Omental fat pad (tissue), 4 donors: ENCODE measurements around the gene SLC9A9. TPM values are rescaled to one million over a fixed set of nuclear protein-coding genes. Genes with fewer than 3 reads are reported as not detected.

Experiments
- ATAC-seq: fragments of 150-250 bp; one replicate; pipeline ENCODE4 v1.9.1; 2016; ENCODE audit warnings: mild to moderate bottlenecking, moderate library complexity; ENCODE audit not compliant: low FRiP score
- DNase-seq: peaks from one replicate; pipeline ENCODE4 v3.0.0-alpha.2; 2019; ENCODE audit warnings: low spot score
- total RNA-seq, 4 donors: library from RNA; depleted of rRNA; stranded (reverse); fragments of >200 nt; gene quantifications; one replicate each; pipeline ENCODE4 v1.1.0, GENCODE V29; 2016
- TF ChIP-seq, protein P1 (sequence below), 3 donors: fragments of 450-650 bp; IDR thresholded peaks; one replicate each; pipeline ENCODE4 v1.5.1; 2016 to 2017; ENCODE audit warnings: antibody characterized with exemption in 3 of 3, mild to moderate bottlenecking in 3 of 3, moderate library complexity in 2 of 3

Gene SLC9A9
- total RNA-seq, 4 donors from 2014 or later: 15.5 to 39.6 (median 26.9) TPM

DNA sequence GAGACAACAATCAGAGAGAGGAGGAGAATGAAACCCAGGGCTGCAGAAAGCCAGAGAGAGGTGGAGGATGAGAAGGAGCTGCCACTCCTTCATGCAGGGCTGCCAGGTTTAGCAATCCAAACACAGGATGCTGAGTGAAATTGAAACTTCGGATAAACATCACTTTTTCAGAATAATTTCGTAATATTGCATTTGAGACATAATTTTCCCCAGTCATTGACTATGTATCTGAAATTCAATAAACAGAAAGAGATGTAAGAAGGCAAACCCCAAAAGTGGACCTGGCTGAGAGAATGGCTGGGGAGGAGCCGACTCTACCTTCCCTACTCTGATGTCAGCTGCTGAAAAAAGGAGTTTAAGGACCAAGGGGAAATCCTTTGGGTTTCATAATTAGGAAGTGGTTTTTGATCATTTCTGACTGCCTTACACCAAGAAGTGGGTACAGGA is 33.8 kb downstream of the SLC9A9 start:
- DNase-seq: no peak
- peak; percentile 80 for ATAC-seq
- TF ChIP-seq, protein P1, sequence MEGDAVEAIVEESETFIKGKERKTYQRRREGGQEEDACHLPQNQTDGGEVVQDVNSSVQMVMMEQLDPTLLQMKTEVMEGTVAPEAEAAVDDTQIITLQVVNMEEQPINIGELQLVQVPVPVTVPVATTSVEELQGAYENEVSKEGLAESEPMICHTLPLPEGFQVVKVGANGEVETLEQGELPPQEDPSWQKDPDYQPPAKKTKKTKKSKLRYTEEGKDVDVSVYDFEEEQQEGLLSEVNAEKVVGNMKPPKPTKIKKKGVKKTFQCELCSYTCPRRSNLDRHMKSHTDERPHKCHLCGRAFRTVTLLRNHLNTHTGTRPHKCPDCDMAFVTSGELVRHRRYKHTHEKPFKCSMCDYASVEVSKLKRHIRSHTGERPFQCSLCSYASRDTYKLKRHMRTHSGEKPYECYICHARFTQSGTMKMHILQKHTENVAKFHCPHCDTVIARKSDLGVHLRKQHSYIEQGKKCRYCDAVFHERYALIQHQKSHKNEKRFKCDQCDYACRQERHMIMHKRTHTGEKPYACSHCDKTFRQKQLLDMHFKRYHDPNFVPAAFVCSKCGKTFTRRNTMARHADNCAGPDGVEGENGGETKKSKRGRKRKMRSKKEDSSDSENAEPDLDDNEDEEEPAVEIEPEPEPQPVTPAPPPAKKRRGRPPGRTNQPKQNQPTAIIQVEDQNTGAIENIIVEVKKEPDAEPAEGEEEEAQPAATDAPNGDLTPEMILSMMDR (IDR thresholded peaks at IDR 0.05): no peak

DNA sequence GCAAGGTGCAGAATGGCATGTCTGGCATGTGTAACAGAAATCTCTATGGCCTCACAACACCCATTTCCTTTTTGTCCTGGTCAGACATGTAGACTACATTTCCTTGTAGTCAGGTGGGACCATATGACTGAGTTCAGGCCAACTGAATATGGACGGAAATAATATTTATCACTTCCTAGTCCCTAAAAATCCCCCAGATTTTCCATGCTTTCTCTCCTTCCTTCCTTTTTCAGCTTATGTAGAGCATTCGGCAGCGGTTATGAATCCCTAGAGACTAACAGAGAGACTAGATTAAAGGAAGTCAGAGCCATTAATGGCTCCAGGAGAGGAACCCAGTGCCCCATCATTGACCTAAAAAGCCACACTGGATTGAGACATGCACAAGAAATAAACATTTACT is 35.8 kb downstream of the SLC9A9 start:
- TF ChIP-seq, protein P1 (IDR thresholded peaks at IDR 0.05): no peak
- DNase-seq: no peak
- ATAC-seq: no peak

DNA sequence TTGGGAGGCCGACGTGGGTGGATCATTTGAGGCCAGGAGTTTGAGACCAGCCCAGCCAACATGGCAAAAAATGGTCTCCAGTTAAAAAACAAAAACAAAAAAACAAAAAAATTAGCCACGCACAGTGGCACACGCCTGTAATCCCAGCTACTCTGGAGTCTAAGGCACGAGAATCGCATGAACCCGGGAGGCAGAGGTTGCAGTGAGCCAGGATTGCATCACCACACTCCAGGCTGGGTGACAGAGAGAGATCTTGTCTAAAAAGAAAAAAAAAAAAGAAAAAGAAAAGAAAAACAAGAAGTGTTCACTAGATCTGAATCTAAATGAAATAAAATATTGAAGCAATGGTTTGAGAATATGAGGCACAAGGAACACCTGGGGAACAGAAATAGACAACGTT is 36.7 kb downstream of the SLC9A9 start:
- DNase-seq: no peak

DNA sequence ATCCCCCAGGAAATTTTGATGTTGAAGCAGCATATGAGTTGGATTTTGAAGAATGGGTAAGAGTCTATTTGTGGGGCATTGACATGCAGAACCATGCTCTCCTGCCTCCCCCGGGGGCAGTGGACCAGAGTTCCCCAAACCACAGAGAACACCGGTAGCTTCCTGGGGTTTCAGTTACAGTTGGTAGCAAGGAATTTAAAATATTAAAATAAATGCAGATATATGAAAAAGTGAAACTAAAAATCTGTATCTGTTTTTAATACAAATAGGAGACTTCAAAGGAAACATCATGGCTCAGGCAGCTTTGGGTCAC is 37.4 kb downstream of the SLC9A9 start:
- no peak for ATAC-seq
- no peak for DNase-seq
- TF ChIP-seq, protein P1 (IDR thresholded peaks at IDR 0.05): no peak

More for the DNA sequence above, 36.7 kb downstream of the SLC9A9 start:
- TF ChIP-seq, protein P1 (IDR thresholded peaks at IDR 0.05): no peak
- no peak for ATAC-seq

DNA sequence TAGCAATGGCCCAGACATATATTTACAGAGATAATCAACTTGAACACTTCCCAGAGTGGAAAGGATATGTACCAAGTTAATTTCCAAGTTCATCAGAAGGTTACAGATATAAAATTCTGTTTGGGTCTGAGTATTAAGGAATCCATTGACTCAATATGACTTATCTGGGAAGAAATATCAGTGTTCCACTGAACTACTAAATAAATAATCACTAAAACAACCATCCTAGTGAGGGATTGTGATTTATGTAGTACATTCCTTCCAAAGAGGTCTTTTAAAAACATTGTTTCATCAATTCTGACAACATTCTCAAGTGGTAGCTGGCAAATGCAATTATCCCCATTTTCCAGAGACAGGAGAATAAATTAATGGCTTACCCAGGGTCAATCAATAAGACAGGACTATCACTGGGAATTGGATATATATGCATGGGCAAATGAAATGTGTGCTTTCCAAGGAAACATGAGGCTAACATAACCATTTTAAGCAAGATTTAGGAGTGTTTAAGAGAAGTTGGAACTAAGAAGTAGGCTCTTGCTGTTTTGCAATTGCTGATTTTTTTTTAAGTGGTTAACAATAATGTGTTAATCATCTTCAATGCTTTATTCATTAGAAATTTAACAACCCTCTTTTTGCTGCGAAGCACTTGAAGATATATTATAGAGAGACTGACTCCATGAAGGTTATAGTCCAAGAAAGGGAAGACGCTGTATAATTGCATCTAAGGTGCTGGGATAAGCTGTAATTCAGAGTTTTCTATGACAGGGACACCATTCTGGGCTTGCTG is 37.9 kb downstream of the SLC9A9 start:
- ATAC-seq (no peak), DNase-seq (no peak)
- TF ChIP-seq, protein P1 (IDR thresholded peaks at IDR 0.05): no peak

DNA sequence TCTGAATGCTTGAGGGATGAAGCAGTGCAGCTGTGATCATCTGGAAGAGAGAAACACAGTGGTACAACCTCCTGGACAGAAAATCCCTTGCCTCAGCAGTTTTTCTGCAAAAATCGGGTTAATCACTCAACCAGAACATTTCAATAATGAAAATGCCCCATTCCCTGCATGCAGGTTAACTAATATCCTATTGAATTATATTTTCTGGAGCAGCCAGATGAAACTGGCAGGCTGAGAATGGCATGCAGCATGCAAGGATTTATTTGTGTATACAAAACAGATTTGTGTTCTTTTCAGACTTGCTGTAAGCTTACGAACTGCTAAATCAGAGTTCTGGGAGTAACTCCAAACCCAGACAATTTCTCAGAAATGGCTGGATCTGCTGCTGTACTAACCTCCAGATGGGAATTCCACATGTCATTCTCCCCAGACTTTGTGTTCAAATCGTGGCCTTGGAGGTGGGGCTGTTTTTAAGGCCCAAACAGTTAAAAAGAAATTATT is 39.1 kb downstream of the SLC9A9 start:
- TF ChIP-seq, protein P1 (IDR thresholded peaks at IDR 0.05): no peak

DNA sequence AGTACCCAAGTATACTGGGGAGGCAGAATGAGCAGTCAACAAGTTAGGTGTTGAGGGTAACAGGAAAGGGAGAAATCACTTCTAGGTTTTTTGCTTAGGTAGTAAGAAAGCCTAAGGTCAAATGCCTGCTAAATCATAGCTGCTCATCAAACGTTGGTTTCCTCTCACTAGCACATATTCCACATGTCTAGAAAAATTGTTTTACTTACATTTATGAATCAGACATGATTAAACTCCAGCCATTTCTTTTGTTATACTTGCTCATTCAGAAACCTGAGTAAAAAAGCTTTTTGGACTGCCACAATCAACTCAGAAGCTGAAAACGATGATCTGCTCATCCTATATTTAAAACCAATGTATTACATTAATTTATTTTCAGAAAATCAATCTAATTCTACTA is 40.2 kb downstream of the SLC9A9 start:
- TF ChIP-seq, protein P1 (IDR thresholded peaks at IDR 0.05): no peak
- no peak for DNase-seq
- ATAC-seq: no peak

More for the DNA sequence above, 39.1 kb downstream of the SLC9A9 start:
- peak; percentile 57 for ATAC-seq
- no peak for DNase-seq
